Measurements from ENCODE around the gene CFAP77. TPM values are rescaled to one million over a fixed set of nuclear protein-coding genes. Genes with fewer than 3 reads are reported as not detected.

CFAP77 gene
- total RNA-seq, 2 experiments from 2014 or later, result not detected

- DNase-seq (peak in 4 of 14 experiments; percentile 4 to 71 (median 37)), ATAC-seq (ENCODE audit: poor library complexity) (peak; percentile 14)
- no peaks in the 10 kb centered on the region for H3K4me1 Mint-ChIP-seq (ENCODE audit: low read depth)
- no peak overlapping the region for H3K4me3 Mint-ChIP-seq
- peaks cover 50% of the 10 kb centered on the region for H3K27me3 Mint-ChIP-seq
- CTCF ChIA-PET, result interaction anchor here (0.7 kb wide), 1 partner anchor 1508 kb away, joined by 3 read pairs; no protein-coding TSS in a partner anchor
- H3K27ac ChIP-seq (ENCODE audit: low read depth in 1 of 2, low read length in 2 of 2), result no peak overlapping the region
- H3K4me1 ChIP-seq (ENCODE audit: insufficient read depth, low read length), result no peaks in the 10 kb centered on the region
- no peak overlapping the region for H3K4me3 ChIP-seq (ENCODE audit: low read length)
- no peak for TF ChIP-seq CTCF (IDR thresholded peaks at IDR 0.05)
- H3K9me3 ChIP-seq (ENCODE audit: control insufficient read depth in 1 of 2, insufficient read depth in 1 of 2, low read length in 2 of 2), result no peaks in the 10 kb centered on the region
- H3K36me3 Mint-ChIP-seq (ENCODE audit: low read depth), result no peaks in the 10 kb centered on the region
- H3K27me3 ChIP-seq (ENCODE audit: control insufficient read depth in 1 of 2, insufficient read depth in 2 of 2, low read length in 2 of 2), result peaks cover 0 to 2% of the 10 kb centered on the region in 2 experiments
- H3K9me3 Mint-ChIP-seq, result no peaks in the 10 kb centered on the region
- no peaks in the 10 kb centered on the region for H3K36me3 ChIP-seq (ENCODE audit: insufficient read depth, low read length)
- POLR2A ChIA-PET, result no interaction called here
- intact Hi-C loops (cut with DNase I, micrococcal nuclease), result no loop called here
- no peak overlapping the region for H3K27ac Mint-ChIP-seq
Observed at GRCh38 chr9:132451276-132451675, 41.3 kb downstream of the CFAP77 start.

- ChIA-PET CTCF (no interaction called here), POLR2A (no interaction called here)
- peaks cover 20% of the 10 kb centered on the region for H3K27me3 Mint-ChIP-seq
- H3K9me3 Mint-ChIP-seq, result no peaks in the 10 kb centered on the region
- H3K4me1 Mint-ChIP-seq (ENCODE audit: low read depth), result no peaks in the 10 kb centered on the region
- DNase-seq (no peak), ATAC-seq (ENCODE audit: poor library complexity) (no peak)
- Histone ChIP-seq H3K36me3 (ENCODE audit: insufficient read depth, low read length) (no peaks in the 10 kb centered on the region), H3K4me3 (ENCODE audit: low read length) (no peak overlapping the region), H3K9me3 (ENCODE audit: control insufficient read depth in 1 of 2, insufficient read depth in 1 of 2, low read length in 2 of 2) (no peaks in the 10 kb centered on the region), H3K27me3 (ENCODE audit: control insufficient read depth in 1 of 2, insufficient read depth in 2 of 2, low read length in 2 of 2) (no peaks in the 10 kb centered on the region), H3K27ac (ENCODE audit: low read depth in 1 of 2, low read length in 2 of 2) (no peak overlapping the region), H3K4me1 (ENCODE audit: insufficient read depth, low read length) (no peaks in the 10 kb centered on the region)
- no peak for TF ChIP-seq CTCF (IDR thresholded peaks at IDR 0.05)
- no peak overlapping the region for H3K27ac Mint-ChIP-seq
- no peaks in the 10 kb centered on the region for H3K36me3 Mint-ChIP-seq (ENCODE audit: low read depth)
- intact Hi-C loops (cut with DNase I, micrococcal nuclease), result no loop called here
- H3K4me3 Mint-ChIP-seq, result no peak overlapping the region
Observed at GRCh38 chr9:132456241-132456640, 46.2 kb downstream of the CFAP77 start.

GRCh38 chr9:132457504-132458236, 47.7 kb downstream of the CFAP77 start:
- Histone ChIP-seq H3K4me3 (ENCODE audit: low read length) (no peak overlapping the region), H3K4me1 (ENCODE audit: insufficient read depth, low read length) (no peaks in the 10 kb centered on the region), H3K36me3 (ENCODE audit: insufficient read depth, low read length) (no peaks in the 10 kb centered on the region), H3K9me3 (ENCODE audit: control insufficient read depth in 1 of 2, insufficient read depth in 1 of 2, low read length in 2 of 2) (no peaks in the 10 kb centered on the region), H3K27ac (ENCODE audit: low read depth in 1 of 2, low read length in 2 of 2) (no peak overlapping the region), H3K27me3 (ENCODE audit: control insufficient read depth in 1 of 2, insufficient read depth in 2 of 2, low read length in 2 of 2) (no peaks in the 10 kb centered on the region)
- no peak for DNase-seq
- H3K4me1 Mint-ChIP-seq (ENCODE audit: low read depth), result no peaks in the 10 kb centered on the region
- no peaks in the 10 kb centered on the region for H3K9me3 Mint-ChIP-seq
- no peak for TF ChIP-seq CTCF (IDR thresholded peaks at IDR 0.05)
- H3K4me3 Mint-ChIP-seq, result no peak overlapping the region
- H3K36me3 Mint-ChIP-seq (ENCODE audit: low read depth), result no peaks in the 10 kb centered on the region
- peaks cover 9% of the 10 kb centered on the region for H3K27me3 Mint-ChIP-seq
- no peak overlapping the region for H3K27ac Mint-ChIP-seq
- ChIA-PET CTCF (no interaction called here), POLR2A (no interaction called here)
- intact Hi-C loops (cut with DNase I, micrococcal nuclease), result no loop called here
- no peak for ATAC-seq (ENCODE audit: poor library complexity)
